ENCODE data around the gene ACP7.

ACP7 gene

GRCh38 chr19:39152066-39152465 lies 67.9 kb downstream of the ACP7 start:
- DNase-seq: no peak

GRCh38 chr19:39154100-39154628 lies 70.0 kb downstream of the ACP7 start:
- DNase-seq: no peak

- DNase-seq: no peak
Observed at GRCh38 chr19:39154629-39155100, 70.5 kb downstream of the ACP7 start.

- DNase-seq: no peak
Observed at GRCh38 chr19:39155114-39155700, 71.0 kb downstream of the ACP7 start.

GRCh38 chr19:39155741-39156140 lies 71.6 kb downstream of the ACP7 start:
- DNase-seq: no peak

GRCh38 chr19:39156326-39157230 lies 72.4 kb downstream of the ACP7 start:
- DNase-seq: no peak

GRCh38 chr19:39157275-39157996 lies 73.3 kb downstream of the ACP7 start:
- no peak for DNase-seq

- DNase-seq: no peak
Observed at GRCh38 chr19:39157997-39158389, 73.8 kb downstream of the ACP7 start.

GRCh38 chr19:39158646-39159260 lies 74.6 kb downstream of the ACP7 start:
- DNase-seq: no peak

- no peak for DNase-seq
Observed at GRCh38 chr19:39160523-39160861, 76.3 kb downstream of the ACP7 start.
